ENCODE measurements around the gene AURKAIP1.

Gene AURKAIP1

DNA sequence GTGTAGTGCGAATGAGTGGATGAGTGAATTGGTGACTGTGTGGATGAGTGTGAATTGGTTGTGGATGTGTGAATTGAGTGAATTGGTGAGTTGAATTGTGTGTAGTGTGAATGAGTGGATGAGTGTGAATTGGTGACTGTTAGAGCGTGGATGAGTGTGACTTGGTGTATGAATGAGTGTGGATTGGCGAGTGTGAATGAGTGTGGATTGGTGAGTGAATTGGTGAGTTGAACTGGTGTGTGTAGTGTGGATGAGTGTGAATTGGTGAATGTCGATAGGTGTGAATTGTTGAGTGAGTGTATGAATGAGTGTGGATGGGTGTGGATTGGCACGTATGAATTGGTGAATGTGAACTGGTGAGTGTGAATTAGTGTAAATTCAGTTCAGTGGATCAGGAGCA, 7.7 kb downstream of the AURKAIP1 start:
- H3K36me3 ChIP-seq (replicated peaks; ENCODE audit: insufficient read depth, low read length): no peaks in the 10 kb centered on the region
- no peak for DNase-seq
- peaks cover 2% of the 10 kb centered on the region; the same call in 1 of the 2 replicates for H3F3A ChIP-seq (ENCODE audit: insufficient read depth, low read length)
- H2AFZ ChIP-seq (ENCODE audit: low read length): no peak overlapping the region
- no peak overlapping the region for H3K4me2 ChIP-seq (ENCODE audit: low read depth, low read length)
- peaks cover 8% of the 10 kb centered on the region; the same call in 1 of the 2 replicates for H3K4me1 ChIP-seq (ENCODE audit: low read length)
- no peaks in the 10 kb centered on the region for H4K20me1 ChIP-seq (ENCODE audit: insufficient read depth, low read length)
- no peak overlapping the region for H3K27ac ChIP-seq (ENCODE audit: low read length)
- peaks cover under 1% of the 10 kb centered on the region; the same call in 1 of the 2 replicates for H3K27me3 ChIP-seq (replicated peaks; ENCODE audit: insufficient read depth, low read length)
- no peaks in the 10 kb centered on the region for H3K9me3 ChIP-seq (replicated peaks; ENCODE audit: insufficient read depth, low read length)
- peaks cover 2% of the 10 kb centered on the region; the same call in 1 of the 2 replicates for H3K79me2 ChIP-seq (ENCODE audit: low read length)
- H3K9ac ChIP-seq (ENCODE audit: low read length): no peak overlapping the region
- TF ChIP-seq EZH2 (optimal IDR thresholded peaks at IDR 0.05; ENCODE audit: low read depth, low read length): no peak
- no peak for TF ChIP-seq EZH2phosphoT487 (IDR thresholded peaks at IDR 0.05; ENCODE audit: low read length)
- TF ChIP-seq, protein P1, sequence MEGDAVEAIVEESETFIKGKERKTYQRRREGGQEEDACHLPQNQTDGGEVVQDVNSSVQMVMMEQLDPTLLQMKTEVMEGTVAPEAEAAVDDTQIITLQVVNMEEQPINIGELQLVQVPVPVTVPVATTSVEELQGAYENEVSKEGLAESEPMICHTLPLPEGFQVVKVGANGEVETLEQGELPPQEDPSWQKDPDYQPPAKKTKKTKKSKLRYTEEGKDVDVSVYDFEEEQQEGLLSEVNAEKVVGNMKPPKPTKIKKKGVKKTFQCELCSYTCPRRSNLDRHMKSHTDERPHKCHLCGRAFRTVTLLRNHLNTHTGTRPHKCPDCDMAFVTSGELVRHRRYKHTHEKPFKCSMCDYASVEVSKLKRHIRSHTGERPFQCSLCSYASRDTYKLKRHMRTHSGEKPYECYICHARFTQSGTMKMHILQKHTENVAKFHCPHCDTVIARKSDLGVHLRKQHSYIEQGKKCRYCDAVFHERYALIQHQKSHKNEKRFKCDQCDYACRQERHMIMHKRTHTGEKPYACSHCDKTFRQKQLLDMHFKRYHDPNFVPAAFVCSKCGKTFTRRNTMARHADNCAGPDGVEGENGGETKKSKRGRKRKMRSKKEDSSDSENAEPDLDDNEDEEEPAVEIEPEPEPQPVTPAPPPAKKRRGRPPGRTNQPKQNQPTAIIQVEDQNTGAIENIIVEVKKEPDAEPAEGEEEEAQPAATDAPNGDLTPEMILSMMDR (IDR thresholded peaks at IDR 0.05; ENCODE audit: low read length): no peak
- no peaks in the 10 kb centered on the region for H3K9me2 ChIP-seq (replicated peaks; ENCODE audit: insufficient read depth, low read length)
- H3K4me3 ChIP-seq (ENCODE audit: low read length): no peak overlapping the region

DNA sequence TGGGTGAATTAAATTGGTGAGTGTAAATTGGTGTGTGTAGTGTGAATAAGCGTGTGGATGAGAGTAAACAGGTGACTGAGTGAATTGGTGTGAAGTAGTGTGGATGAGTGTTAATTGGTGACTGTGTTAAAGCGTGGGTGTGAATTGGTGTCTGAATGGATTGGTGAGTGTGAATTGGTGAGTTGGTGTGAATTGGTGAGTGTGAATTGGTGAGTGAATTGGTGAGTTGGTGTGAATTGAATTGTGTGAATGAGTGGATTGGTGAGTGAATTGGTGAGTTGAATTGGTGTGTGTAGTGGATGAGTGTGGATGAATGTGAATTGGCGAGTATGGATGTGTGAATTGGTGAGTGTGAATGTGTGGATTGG, 8.3 kb downstream of the AURKAIP1 start:
- H3K9me3 ChIP-seq (replicated peaks; ENCODE audit: insufficient read depth, low read length): no peaks in the 10 kb centered on the region
- H3K36me3 ChIP-seq (replicated peaks; ENCODE audit: insufficient read depth, low read length): no peaks in the 10 kb centered on the region
- no peak overlapping the region for H3K27ac ChIP-seq (ENCODE audit: low read length)
- no peaks in the 10 kb centered on the region for H3F3A ChIP-seq (ENCODE audit: insufficient read depth, low read length)
- no peak overlapping the region for H3K4me2 ChIP-seq (ENCODE audit: low read depth, low read length)
- H3K79me2 ChIP-seq (ENCODE audit: low read length): no peaks in the 10 kb centered on the region
- no peaks in the 10 kb centered on the region for H4K20me1 ChIP-seq (ENCODE audit: insufficient read depth, low read length)
- no peak overlapping the region for H2AFZ ChIP-seq (ENCODE audit: low read length)
- peaks cover 7% of the 10 kb centered on the region for H3K27me3 ChIP-seq (replicated peaks; ENCODE audit: insufficient read depth, low read length)
- H3K4me1 ChIP-seq (ENCODE audit: low read length): 0 out of 2 replicates have a peak, but pooled peaks cover 1% of the 10 kb centered on the region
- no peak overlapping the region for H3K9ac ChIP-seq (ENCODE audit: low read length)
- no peak for TF ChIP-seq EZH2phosphoT487 (IDR thresholded peaks at IDR 0.05; ENCODE audit: low read length)
- TF ChIP-seq EZH2 (optimal IDR thresholded peaks at IDR 0.05; ENCODE audit: low read depth, low read length): no peak
- TF ChIP-seq, protein P1 (IDR thresholded peaks at IDR 0.05; ENCODE audit: low read length): no peak
- H3K9me2 ChIP-seq (replicated peaks; ENCODE audit: insufficient read depth, low read length): no peaks in the 10 kb centered on the region
- no peak for DNase-seq
- no peak overlapping the region for H3K4me3 ChIP-seq (ENCODE audit: low read length)

DNA sequence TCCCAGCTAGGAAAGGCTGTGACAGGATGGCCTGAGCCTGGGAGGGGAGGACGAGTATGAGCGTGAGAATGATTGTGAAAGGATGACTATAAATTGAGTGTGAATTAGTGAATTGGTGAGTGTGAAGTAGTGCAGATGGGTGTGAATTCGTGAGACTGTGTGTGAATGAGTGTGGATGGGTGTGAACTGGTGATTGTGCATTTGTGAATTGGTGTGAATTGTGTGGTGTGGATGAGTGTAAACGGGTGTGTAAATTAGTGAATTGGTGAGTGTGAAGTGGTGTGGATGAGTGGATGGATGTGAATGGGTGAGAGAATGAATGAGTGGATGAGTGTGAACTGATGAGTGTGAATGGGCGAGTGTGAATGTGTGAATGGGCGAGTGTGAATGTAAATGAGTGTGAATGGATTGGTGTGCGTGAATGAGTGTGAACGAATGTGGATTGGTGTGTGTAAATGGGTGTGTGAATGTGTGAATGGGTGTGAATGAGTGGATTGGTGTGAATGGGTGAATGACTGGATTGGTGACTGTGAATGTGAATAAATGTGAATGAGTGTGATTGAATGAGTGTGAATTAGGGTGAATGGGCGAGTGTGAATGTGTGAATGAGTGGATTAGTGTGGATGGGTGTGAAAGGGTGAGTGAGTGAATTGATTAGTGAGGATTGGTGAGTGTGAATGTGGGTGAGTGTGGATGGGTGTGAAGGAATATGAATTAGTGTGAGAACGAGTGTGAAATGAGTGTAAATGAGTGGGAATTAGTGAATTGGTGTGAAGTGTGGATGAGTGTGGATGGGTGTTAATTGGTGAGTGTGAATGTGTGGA, 8.9 kb downstream of the AURKAIP1 start:
- H3K9me3 ChIP-seq (replicated peaks; ENCODE audit: insufficient read depth, low read length): no peaks in the 10 kb centered on the region
- no peaks in the 10 kb centered on the region for H3K4me1 ChIP-seq (ENCODE audit: low read length)
- no peaks in the 10 kb centered on the region for H3K79me2 ChIP-seq (ENCODE audit: low read length)
- TF ChIP-seq EZH2 (optimal IDR thresholded peaks at IDR 0.05; ENCODE audit: low read depth, low read length): no peak
- no peak for TF ChIP-seq EZH2phosphoT487 (IDR thresholded peaks at IDR 0.05; ENCODE audit: low read length)
- TF ChIP-seq, protein P1 (IDR thresholded peaks at IDR 0.05; ENCODE audit: low read length): no peak
- no peaks in the 10 kb centered on the region for H3K9me2 ChIP-seq (replicated peaks; ENCODE audit: insufficient read depth, low read length)
- no peak overlapping the region for H3K9ac ChIP-seq (ENCODE audit: low read length)
- no peak overlapping the region for H3K4me2 ChIP-seq (ENCODE audit: low read depth, low read length)
- no peak overlapping the region for H2AFZ ChIP-seq (ENCODE audit: low read length)
- no peaks in the 10 kb centered on the region for H3K36me3 ChIP-seq (replicated peaks; ENCODE audit: insufficient read depth, low read length)
- no peak overlapping the region for H3K4me3 ChIP-seq (ENCODE audit: low read length)
- H4K20me1 ChIP-seq (ENCODE audit: insufficient read depth, low read length): no peaks in the 10 kb centered on the region
- H3K27me3 ChIP-seq (replicated peaks; ENCODE audit: insufficient read depth, low read length): peaks cover 13% of the 10 kb centered on the region
- H3K27ac ChIP-seq (ENCODE audit: low read length): no peak overlapping the region
- H3F3A ChIP-seq (ENCODE audit: insufficient read depth, low read length): no peaks in the 10 kb centered on the region
- DNase-seq: no peak
